PC-3 (cell line): Measurements from ENCODE around the gene TDRD12. TPM values are rescaled to one million over a fixed set of nuclear protein-coding genes. Genes with fewer than 3 reads are reported as not detected.
"Not testable (repeated sequence)": the region's sequence is repeated elsewhere in the genome, so short reads cannot be mapped to it uniquely, and the experiment has no call there.

Source experiments
- ATAC-seq: fragments of 200-7000 bp; cut with Tn5 transposase; 2 replicates; pipeline ENCODE4 v1.9.1; 2020; ENCODE audit warnings: mild to moderate bottlenecking, moderate library complexity
- BruUV-seq: library from RNA; stranded (reverse); fragments of 400-500 nt; replicated peaks from 2 replicates; lab custom pipeline; 2021; lab: Mats Ljungman, UMichigan
- CTCF ChIA-PET: fragments of 300-600 bp; sonication (Branson Sonifier 250); formaldehyde crosslinking; loops from one replicate; lab custom pipeline; 2022; ENCODE audit warnings: antibody characterized with exemption; lab: Charles Lee
- POLR2A ChIA-PET: fragments of 300-600 bp; sonication (Branson Sonifier 250); formaldehyde crosslinking; loops from one replicate; lab custom pipeline; 2022; ENCODE audit warnings: antibody characterized with exemption; ENCODE audit not compliant: unreplicated experiment; lab: Charles Lee
- DNase-seq: peaks from one replicate; pipeline ENCODE4 v3.0.0-alpha.2; 2015
- H2AFZ ChIP-seq: fragments of 300-600 bp; sonication (generic); 2 replicates; pipeline ENCODE4 v1.6.0; 2016; ENCODE audit warnings: antibody characterized with exemption, low read length
- H3F3A ChIP-seq: fragments of 300-600 bp; sonication (generic); one replicate; pipeline ENCODE4 v1.6.0; 2017; ENCODE audit warnings: antibody characterized with exemption, low read length, control low read depth, mild to moderate bottlenecking; ENCODE audit not compliant: unreplicated experiment
- H3K27ac ChIP-seq: fragments of 300-600 bp; sonication (generic); 2 replicates; pipeline ENCODE4 v1.5.1; 2016; ENCODE audit warnings: mild to moderate bottlenecking, low read length
- H3K27me3 ChIP-seq: fragments of 300-600 bp; sonication (generic); 2 replicates; pipeline ENCODE4 v1.6.1; 2016; ENCODE audit warnings: low read length, mixed read lengths
- H3K36me3 ChIP-seq: fragments of 300-600 bp; sonication (generic); 2 replicates; pipeline ENCODE4 v1.6.1; 2016; ENCODE audit warnings: low read depth, mixed run types, low read length, mixed read lengths
- H3K4me1 ChIP-seq: fragments of 300-600 bp; sonication (generic); 2 replicates; pipeline ENCODE4 v1.5.1; 2016; ENCODE audit warnings: low read length; ENCODE audit not compliant: insufficient read depth
- H3K4me2 ChIP-seq: fragments of 300-600 bp; sonication (generic); 2 replicates; pipeline ENCODE4 v1.6.0; 2016; ENCODE audit warnings: low read length
- H3K4me3 ChIP-seq: fragments of 300-600 bp; sonication (generic); 2 replicates; pipeline ENCODE4 v1.5.1; 2016; ENCODE audit warnings: mild to moderate bottlenecking, low read length, mixed read lengths
- H3K79me2 ChIP-seq: fragments of 300-600 bp; sonication (generic); 2 replicates; pipeline ENCODE4 v1.6.1; 2017; ENCODE audit warnings: low read length, mixed read lengths
- H3K9ac ChIP-seq: fragments of 300-600 bp; sonication (generic); 2 replicates; pipeline ENCODE4 v1.6.0; 2016; ENCODE audit warnings: mild to moderate bottlenecking, low read length
- H3K9me2 ChIP-seq: fragments of 300-600 bp; sonication (generic); replicated peaks from 2 replicates; pipeline ENCODE4 v1.6.1; 2016; ENCODE audit warnings: mixed run types, low read length, mixed read lengths
- H3K9me3 ChIP-seq: fragments of 300-600 bp; sonication (generic); 2 replicates; pipeline ENCODE4 v1.6.1; 2016; ENCODE audit warnings: low read length, mixed read lengths
- H4K20me1 ChIP-seq: fragments of 300-600 bp; sonication (generic); 2 replicates; pipeline ENCODE4 v1.6.1; 2016; ENCODE audit warnings: low read length, mixed read lengths
- CTCF ChIP-seq: fragments of 300-600 bp; sonication (generic); conservative IDR thresholded peaks from 2 replicates; pipeline ENCODE4 v1.5.1; 2017; ENCODE audit warnings: antibody characterized with exemption, low read depth, mild to moderate bottlenecking, low read length
- EZH2 ChIP-seq: fragments of 300-600 bp; sonication (generic); IDR thresholded peaks from one replicate; pipeline ENCODE4 v1.6.1; 2017; ENCODE audit warnings: antibody characterized with exemption, mild to moderate bottlenecking, low read length; ENCODE audit not compliant: unreplicated experiment
- EZH2phosphoT487 ChIP-seq: fragments of 300-600 bp; sonication (generic); IDR thresholded peaks from 2 replicates; pipeline ENCODE4 v1.6.1; 2018; ENCODE audit warnings: mild to moderate bottlenecking, antibody characterized with exemption, low read length, borderline replicate concordance
- intact Hi-C: fragments of 100-400 bp; cut with micrococcal nuclease; formaldehyde crosslinking; loops from 2 replicates; pipeline ENCODE4 v1.9.0; 2023
- total RNA-seq: library from RNA; depleted of rRNA; stranded (reverse); fragments of >200 nt; gene quantifications from 2 replicates; pipeline ENCODE4 v1.2.3, GENCODE V29; 2014

TDRD12 gene
- total RNA-seq, 1 experiment from 2014 or later, result not detected

- DNase-seq, result no peak
- CTCF ChIA-PET, result no interaction called here
- intact Hi-C loops, result no loop called here
Measured at GRCh38 chr19:32829345-32829896, 109.9 kb downstream of the TDRD12 start.

GRCh38 chr19:32830231-32831014 lies 110.9 kb downstream of the TDRD12 start:
- no peak overlapping the region for H3K9ac ChIP-seq
- no peaks in the 10 kb centered on the region for H3F3A ChIP-seq
- no peaks in the 10 kb centered on the region for H3K4me1 ChIP-seq
- no peaks in the 10 kb centered on the region for H3K79me2 ChIP-seq
- intact Hi-C loops, result no loop called here
- no peak overlapping the region for H3K4me2 ChIP-seq
- BruUV-seq, result no TSS peak
- DNase-seq, result peak; percentile 25
- ChIA-PET CTCF (no interaction called here), POLR2A (no interaction called here)
- no peaks in the 10 kb centered on the region for H3K27me3 ChIP-seq
- no peak overlapping the region for H3K4me3 ChIP-seq
- no peak for ATAC-seq
- no peaks in the 10 kb centered on the region for H3K9me3 ChIP-seq
- no peaks in the 10 kb centered on the region for H4K20me1 ChIP-seq
- no peak overlapping the region for H2AFZ ChIP-seq
- no peaks in the 10 kb centered on the region for H3K36me3 ChIP-seq
- no peak overlapping the region for H3K27ac ChIP-seq
- TF ChIP-seq EZH2 (no peak), EZH2phosphoT487 (no peak), CTCF (no peak)
- H3K9me2 ChIP-seq, result no peaks in the 10 kb centered on the region

More at GRCh38 chr19:32829345-32829896, 109.9 kb downstream of the TDRD12 start:
- ATAC-seq, result no peak
- H3K79me2 ChIP-seq, result no peaks in the 10 kb centered on the region
- no peak overlapping the region for H3K4me2 ChIP-seq
- H3F3A ChIP-seq, result no peaks in the 10 kb centered on the region
- POLR2A ChIA-PET, result no interaction called here
- no peaks in the 10 kb centered on the region for H3K36me3 ChIP-seq
- H3K9me2 ChIP-seq, result no peaks in the 10 kb centered on the region
- H3K9me3 ChIP-seq, result no peaks in the 10 kb centered on the region
- no peaks in the 10 kb centered on the region for H4K20me1 ChIP-seq
- H3K4me3 ChIP-seq, result no peak overlapping the region
- H3K9ac ChIP-seq, result no peak overlapping the region
- H2AFZ ChIP-seq, result no peak overlapping the region
- H3K27me3 ChIP-seq, result no peaks in the 10 kb centered on the region
- BruUV-seq, result no TSS peak
- TF ChIP-seq EZH2, result no peak
- no peak for TF ChIP-seq CTCF
- no peak for TF ChIP-seq EZH2phosphoT487
- H3K4me1 ChIP-seq, result no peaks in the 10 kb centered on the region
- H3K27ac ChIP-seq, result no peak overlapping the region

GRCh38 chr19:32831611-32832010 lies 112.0 kb downstream of the TDRD12 start:
- H3K27ac ChIP-seq, result no peak overlapping the region
- no peaks in the 10 kb centered on the region for H3K9me2 ChIP-seq
- H3K9ac ChIP-seq, result no peak overlapping the region
- no peak overlapping the region for H3K4me3 ChIP-seq
- no peak overlapping the region for H3K4me2 ChIP-seq
- intact Hi-C loops, result no loop called here
- no peaks in the 10 kb centered on the region for H3K36me3 ChIP-seq
- ATAC-seq (no peak), DNase-seq (no peak)
- H3K9me3 ChIP-seq, result no peaks in the 10 kb centered on the region
- no peaks in the 10 kb centered on the region for H4K20me1 ChIP-seq
- no peaks in the 10 kb centered on the region for H3K79me2 ChIP-seq
- ChIA-PET CTCF (no interaction called here), POLR2A (no interaction called here)
- no peaks in the 10 kb centered on the region for H3K4me1 ChIP-seq
- no peaks in the 10 kb centered on the region for H3F3A ChIP-seq
- no TSS peak for BruUV-seq
- no peak overlapping the region for H2AFZ ChIP-seq
- TF ChIP-seq EZH2phosphoT487 (no peak), EZH2 (no peak), CTCF (no peak)
- no peaks in the 10 kb centered on the region for H3K27me3 ChIP-seq

GRCh38 chr19:32832094-32832493 lies 112.5 kb downstream of the TDRD12 start:
- H3K4me1 ChIP-seq, CTCF ChIA-PET, H3K27ac ChIP-seq, POLR2A ChIA-PET, H3F3A ChIP-seq, H3K9me3 ChIP-seq, H3K9ac ChIP-seq, H3K27me3 ChIP-seq, H2AFZ ChIP-seq, H3K4me2 ChIP-seq, intact Hi-C loops, H4K20me1 ChIP-seq, DNase-seq, H3K9me2 ChIP-seq, ATAC-seq, H3K4me3 ChIP-seq, H3K36me3 ChIP-seq, BruUV-seq, H3K79me2 ChIP-seq: not testable (repeated sequence)
